HG02938 (cell line): ENCODE measurements around the gene NKD1.

ENCODE experiments used
- ATAC-seq: cut with Tn5 transposase; IDR thresholded peaks from one replicate; pipeline ENCODE4 v1.9.1; 2021; ENCODE audit warnings: mild to moderate bottlenecking, moderate library complexity; ENCODE audit not compliant: unreplicated experiment

NKD1 gene

DNA sequence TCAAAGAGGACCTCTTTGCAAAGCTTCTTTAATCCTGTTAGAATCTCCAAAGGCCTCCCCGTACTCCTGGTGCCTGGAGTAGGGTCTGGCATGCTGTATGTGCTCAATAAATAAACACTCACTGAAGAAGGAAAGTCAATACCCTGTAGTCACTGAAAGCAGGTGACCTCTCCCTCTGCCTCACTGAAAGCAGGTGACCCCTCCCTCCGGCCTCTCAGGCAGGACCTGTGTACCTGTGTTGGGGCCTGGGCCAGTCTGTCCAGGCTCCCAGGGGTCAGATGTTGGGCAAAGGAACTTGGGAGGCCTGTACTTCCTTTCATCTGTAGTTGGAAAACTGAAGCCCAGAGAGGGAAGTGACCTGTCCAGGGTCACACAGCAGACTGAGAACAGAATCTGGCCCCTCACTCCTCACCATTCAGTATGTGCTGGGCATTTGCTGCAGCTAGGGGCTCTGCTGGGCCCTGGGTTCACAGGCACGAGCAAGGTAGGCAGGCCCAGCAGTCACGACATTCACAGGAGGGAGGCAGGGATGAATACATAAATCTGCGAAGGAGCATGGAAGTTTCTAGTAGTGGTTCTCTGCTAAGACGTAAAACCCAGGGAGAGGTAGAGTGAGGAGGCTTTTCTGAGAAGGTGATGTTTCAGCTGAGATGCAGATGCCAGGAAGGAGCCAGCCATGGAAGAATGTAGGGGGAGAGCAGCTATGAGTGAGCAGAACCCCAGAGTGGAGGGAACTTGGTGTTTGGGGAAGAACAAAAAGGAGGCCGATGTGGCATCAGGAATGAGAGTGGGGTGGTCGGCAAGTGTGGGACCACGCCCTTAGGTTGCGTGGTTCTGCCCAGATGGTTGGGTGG is 64.0 kb downstream of the NKD1 start:
- no peak for ATAC-seq

- ATAC-seq, result no peak
Observed at GRCh38 chr16:50612849-50613198, 64.6 kb downstream of the NKD1 start.

- no peak for ATAC-seq
Observed at GRCh38 chr16:50613281-50613963, 65.2 kb downstream of the NKD1 start.

DNA sequence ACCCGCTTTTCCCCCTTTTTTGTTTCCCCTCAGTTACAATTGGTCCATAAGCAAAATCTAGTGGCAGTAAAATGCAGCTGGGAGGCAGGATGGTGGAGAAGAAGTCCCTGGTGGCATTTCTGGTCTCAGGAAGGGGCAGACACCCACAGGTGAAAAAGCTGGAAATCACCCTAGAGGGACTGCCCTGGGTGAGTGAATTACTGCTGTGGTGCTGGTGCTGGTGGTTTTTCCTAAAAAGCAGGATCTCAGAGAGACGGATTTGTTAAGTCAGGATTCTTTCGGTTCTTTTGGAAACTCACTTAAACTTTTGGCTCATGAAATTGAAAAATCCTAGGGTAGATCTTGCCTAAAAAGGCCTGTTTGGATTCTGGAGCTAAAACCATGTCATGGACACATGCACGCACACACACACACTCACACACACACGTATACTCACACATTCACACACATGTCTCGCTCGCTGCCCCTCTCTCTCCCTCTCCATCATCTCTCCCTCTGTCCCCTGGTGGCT is 65.8 kb downstream of the NKD1 start:
- ATAC-seq, result no peak

DNA sequence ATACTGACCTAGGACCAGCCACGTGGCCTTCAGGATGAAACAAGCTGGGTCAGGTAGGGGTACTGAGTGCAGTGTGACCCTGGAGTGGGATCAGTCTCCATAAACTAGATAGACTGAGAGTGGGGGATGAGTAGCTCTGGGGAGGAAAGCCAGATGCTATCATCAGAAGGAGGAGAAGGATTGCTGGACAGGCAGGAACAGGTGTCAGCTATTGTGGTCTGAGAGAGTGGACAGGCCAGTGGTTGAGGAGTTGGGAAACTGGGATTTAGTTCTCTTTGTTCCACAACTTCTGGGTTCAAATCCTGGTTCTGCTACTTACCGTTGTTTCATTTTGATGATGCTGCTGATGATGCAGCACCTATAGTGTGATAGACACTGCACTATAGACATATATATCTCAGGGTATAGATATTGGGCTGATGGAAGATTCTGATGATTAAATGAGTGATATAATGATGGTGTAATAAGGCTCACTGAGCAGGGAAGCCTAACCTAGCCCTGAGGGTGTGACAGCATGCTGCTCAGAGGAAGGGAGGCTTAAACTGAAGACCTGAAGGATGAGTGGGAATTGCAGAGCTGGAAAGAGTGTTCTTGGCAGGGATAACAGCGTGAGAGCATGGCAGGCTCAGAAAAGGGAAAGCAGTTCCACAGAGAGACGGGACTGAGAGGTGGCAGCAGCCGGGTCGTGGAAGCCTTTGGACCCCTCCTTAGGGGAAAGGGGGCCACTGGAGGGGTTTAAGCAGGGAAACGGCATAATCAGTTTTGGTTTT is 66.9 kb downstream of the NKD1 start:
- no peak for ATAC-seq

DNA sequence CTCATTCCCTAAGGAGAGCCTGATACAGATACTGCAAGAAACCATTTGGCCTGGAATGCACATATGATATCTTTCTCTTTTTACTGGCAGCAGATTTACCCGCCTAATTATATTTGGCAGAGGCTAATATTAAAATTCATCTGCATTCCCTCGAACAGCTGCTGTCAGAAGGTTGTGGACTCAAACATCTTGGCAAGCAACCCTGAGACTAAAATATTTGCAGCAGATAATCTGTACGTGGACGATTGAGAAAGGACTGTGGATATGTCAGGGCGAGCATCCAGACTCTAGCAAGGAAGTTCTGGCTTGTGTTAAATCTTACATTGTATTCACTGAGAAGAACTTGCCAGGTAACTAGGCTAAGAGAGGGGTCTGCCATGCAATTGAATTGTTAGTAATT is 67.7 kb downstream of the NKD1 start:
- no peak for ATAC-seq

DNA sequence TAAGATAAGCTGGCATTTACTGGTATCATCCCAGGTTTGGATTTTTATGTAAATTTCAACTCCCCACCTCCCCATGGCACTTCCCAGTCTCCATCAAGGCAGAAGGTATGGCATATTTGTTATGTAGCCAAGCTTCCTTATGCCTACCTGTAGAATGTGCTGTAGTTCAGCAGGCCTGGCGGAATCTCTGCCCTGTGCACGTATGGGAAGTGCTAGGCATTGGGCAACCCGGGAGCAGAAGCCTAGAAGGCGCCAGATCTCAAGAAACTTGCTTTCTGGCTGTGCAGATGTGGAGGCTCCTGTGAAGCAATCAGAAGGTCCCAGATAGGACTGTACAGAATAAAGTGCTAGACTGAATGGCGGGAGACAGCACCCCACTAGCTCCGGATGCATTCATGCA is 68.2 kb downstream of the NKD1 start:
- no peak for ATAC-seq

- ATAC-seq, result no peak
Observed at GRCh38 chr16:50616883-50617645, 68.9 kb downstream of the NKD1 start.

- no peak for ATAC-seq
Observed at GRCh38 chr16:50617646-50618184, 69.5 kb downstream of the NKD1 start.

- ATAC-seq, result no peak
Observed at GRCh38 chr16:50618238-50618918, 70.2 kb downstream of the NKD1 start.

- ATAC-seq, result no peak
Observed at GRCh38 chr16:50619702-50620491, 71.7 kb downstream of the NKD1 start.

DNA sequence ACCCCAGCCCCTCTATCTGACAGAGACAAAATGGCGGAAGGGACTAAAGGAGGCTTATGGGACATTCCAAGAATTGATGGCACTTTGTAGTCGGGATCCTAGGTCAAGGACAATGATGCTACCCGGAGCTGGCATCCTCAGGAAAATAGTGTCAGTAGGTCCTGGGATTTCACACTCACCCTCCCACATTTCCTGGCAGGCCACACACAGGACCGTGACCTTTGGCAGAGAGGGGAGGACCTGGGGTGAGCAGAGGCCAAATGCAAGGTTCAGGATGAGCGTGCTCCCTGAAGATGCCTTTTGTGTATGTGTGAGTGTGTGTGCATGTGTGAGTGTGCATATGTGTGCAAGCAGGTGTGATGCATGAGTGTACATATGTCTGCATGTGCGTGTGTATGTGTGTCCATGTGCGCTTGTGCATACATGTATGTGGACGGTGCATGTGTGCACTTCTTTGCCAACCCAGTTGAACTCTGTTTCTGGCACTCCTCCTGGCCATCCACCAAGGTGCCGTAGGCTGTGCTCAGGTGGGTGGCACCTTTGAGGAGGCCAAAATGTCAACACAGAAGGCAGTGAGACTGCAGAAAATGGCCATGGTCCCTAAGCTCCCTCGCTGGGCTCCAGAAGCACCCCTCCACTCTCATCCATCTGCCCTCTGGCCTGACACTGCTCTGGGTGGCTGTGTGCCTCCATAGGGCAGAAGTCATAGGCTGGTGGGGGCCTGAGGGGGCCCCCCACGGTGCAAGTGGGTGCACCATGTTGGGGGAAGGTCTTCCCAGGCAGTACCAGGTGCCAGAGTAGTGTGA is 72.7 kb downstream of the NKD1 start:
- ATAC-seq, result no peak

DNA sequence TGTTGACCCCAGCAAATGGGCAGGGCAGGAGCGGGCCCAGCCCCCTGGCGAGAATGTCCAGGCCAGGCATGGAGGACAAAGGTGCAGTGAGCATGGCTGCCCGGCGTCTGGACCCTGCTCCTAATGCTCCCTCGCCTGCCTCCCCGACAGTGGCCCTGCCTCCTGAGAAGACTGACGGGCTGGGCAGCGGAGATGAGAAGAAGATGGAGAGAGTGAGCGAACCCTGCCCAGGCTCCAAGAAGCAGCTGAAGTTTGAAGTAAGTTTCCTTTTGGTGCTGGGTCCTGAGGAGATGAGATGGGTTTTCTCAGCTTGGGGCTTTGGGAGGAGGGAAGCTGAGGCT is 73.2 kb downstream of the NKD1 start:
- no peak for ATAC-seq

GRCh38 chr16:50622029-50622428 is 73.8 kb downstream of the NKD1 start:
- no peak for ATAC-seq

DNA sequence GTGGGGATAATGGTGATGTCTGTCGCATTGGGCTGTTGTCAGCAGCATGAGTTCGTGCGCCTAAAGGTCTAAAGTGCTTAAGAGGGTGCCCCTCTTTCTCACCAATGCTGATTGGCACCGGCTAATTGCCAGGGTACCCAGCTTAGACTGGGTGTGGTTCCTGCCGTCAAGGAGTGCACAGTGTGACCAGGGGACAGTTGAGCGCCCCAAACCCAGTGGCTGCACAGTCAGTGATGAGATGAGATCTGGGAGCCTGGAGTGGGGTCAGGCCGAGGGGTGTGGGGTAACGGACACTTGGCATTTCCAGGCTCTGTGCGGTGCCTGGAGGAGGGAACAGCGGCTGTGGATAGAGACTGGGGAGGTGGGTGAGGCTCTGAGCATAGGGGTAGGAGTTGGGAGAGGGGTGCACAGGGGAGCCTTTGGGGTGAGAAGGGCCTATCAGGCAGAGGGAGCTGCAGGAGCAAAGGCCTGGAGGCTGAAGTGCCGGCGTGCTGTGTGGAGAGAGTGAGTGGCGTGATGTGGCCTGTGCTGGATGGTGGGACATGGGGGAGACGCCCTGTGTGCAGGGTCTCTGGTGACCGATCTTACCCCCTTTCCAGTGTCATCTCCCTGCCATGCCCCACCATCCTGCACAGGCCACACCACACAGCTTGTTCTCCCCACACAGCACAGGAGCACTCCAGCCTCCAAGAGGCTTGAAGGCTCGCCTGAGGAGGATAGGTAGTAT is 74.6 kb downstream of the NKD1 start:
- ATAC-seq, result no peak

DNA sequence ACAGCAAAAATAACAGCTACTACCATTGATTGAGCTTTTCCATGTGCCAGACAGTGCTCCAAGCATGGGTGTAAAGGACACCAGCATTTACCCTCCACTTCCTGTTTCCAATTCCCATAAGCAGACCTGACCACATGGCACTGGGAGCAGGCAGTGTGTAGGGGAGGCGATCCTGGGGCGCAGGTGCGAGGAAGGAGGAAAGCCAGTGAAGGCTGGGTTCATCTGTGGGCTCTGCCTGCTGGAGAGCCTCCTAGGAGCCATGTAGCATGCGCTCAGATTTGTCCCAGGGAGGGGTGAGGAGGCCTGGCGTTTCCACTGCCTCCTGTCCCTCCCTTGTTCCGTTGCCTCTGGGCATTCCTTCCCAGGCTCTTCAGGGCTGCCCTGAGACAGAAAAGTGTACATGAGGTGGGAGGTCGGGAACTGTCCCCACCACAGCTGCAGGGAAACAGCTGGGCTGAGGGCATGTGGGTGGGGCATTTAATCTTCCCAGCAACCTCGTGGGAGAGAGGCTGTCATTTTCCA is 76.3 kb downstream of the NKD1 start:
- no peak for ATAC-seq

GRCh38 chr16:50625374-50625773 is 77.2 kb downstream of the NKD1 start:
- ATAC-seq, result no peak

DNA sequence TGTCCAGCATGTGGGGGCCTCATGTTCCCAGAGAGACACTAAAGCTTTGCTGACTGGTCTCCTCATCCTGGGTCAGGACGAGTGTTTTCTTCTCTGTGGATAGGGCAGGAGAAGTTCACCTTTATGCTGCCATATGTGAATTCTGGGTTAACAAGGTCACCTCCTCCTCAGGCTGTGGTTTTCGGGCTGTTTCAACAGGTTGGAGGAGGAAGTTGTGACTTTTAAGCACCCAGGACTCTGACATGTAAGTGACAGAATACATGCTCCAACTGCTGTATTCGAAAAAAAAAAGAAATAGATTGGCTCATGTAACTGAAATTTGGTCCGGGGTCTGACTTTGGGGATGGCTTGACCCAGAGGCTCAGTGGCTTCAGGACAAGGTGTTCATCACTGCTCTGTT is 78.7 kb downstream of the NKD1 start:
- ATAC-seq, result no peak
